GM19025 (cell line): ENCODE data around the gene RALB.
A peak's percentile ranks its signal among the peaks of the same experiment; 100 is the strongest.
"Not testable (repeated sequence)": the region's sequence is repeated elsewhere in the genome, so short reads cannot be mapped to it uniquely, and the experiment has no call there.

ENCODE experiments used
- ATAC-seq: cut with Tn5 transposase; IDR thresholded peaks from one replicate; pipeline ENCODE4 v1.9.1; 2021; ENCODE audit warnings: mild to moderate bottlenecking, low read depth, moderate library complexity; ENCODE audit not compliant: unreplicated experiment

Gene RALB

GRCh38 chr2:120224735-120225548 is 27.7 kb upstream of the RALB start:
- ATAC-seq = no peak

GRCh38 chr2:120225549-120226065 is 27.0 kb upstream of the RALB start:
- ATAC-seq = no peak

GRCh38 chr2:120226316-120226715 is 26.3 kb upstream of the RALB start:
- ATAC-seq = no peak

GRCh38 chr2:120227111-120227991 is 25.3 kb upstream of the RALB start:
- ATAC-seq = no peak

GRCh38 chr2:120228503-120228902 is 24.1 kb upstream of the RALB start:
- no peak for ATAC-seq

- ATAC-seq = no peak
These were observed 23.3 kb upstream of the RALB start for GRCh38 chr2:120229341-120229740.

- ATAC-seq = no peak
These were observed 21.9 kb upstream of the RALB start for GRCh38 chr2:120230515-120231471.

- ATAC-seq = peak; percentile 6
These were observed 21.1 kb upstream of the RALB start for GRCh38 chr2:120231564-120231973.

GRCh38 chr2:120231974-120232635 is 20.5 kb upstream of the RALB start:
- ATAC-seq = peak; percentile 72

GRCh38 chr2:120233292-120233691 is 19.4 kb upstream of the RALB start:
- no peak for ATAC-seq

GRCh38 chr2:120235158-120235557 is 17.5 kb upstream of the RALB start:
- ATAC-seq = not testable (repeated sequence)

- ATAC-seq = no peak
These were observed 17.0 kb upstream of the RALB start for GRCh38 chr2:120235681-120236080.

GRCh38 chr2:120236316-120236715 is 16.3 kb upstream of the RALB start:
- ATAC-seq = no peak

- no peak for ATAC-seq
These were observed 15.9 kb upstream of the RALB start for GRCh38 chr2:120236791-120237190.

GRCh38 chr2:120237491-120237902 is 15.2 kb upstream of the RALB start:
- ATAC-seq = no peak

GRCh38 chr2:120238728-120239487 is 13.7 kb upstream of the RALB start:
- ATAC-seq = no peak

GRCh38 chr2:120239488-120240287 is 13.0 kb upstream of the RALB start:
- no peak for ATAC-seq

- ATAC-seq = no peak
These were observed 11.7 kb upstream of the RALB start for GRCh38 chr2:120240901-120241429.
